HepG2 (cell line): ENCODE results near the gene CIROP. TPM values are rescaled to one million over a fixed set of nuclear protein-coding genes. Genes with fewer than 3 reads are reported as not detected.
A peak's percentile ranks its signal among the peaks of the same experiment; 100 is the strongest.

Experiments used
- ATAC-seq: fragments of 200-7000 bp; cut with Tn5 transposase; 3 replicates; pipeline ENCODE4 v1.9.1; 2020; ENCODE audit warnings: mild to moderate bottlenecking, moderate library complexity
- BruUV-seq: library from RNA; stranded (reverse); fragments of 400-500 nt; replicated peaks from 2 replicates; lab custom pipeline; 2021; lab: Mats Ljungman, UMichigan
- CTCF ChIA-PET: fragments of 300-600 bp; formaldehyde crosslinking; extraction: SDS; loops from one replicate; lab custom pipeline; 2021; ENCODE audit warnings: low total read pairs, inconsistent platforms, low intra/inter-chr PET ratio; lab: Yijun Ruan, JAX
- POLR2A ChIA-PET: fragments of 350-600 bp; sonication (Branson Sonifier 250); formaldehyde crosslinking; loops from one replicate; lab custom pipeline; 2020; ENCODE audit warnings: antibody characterized with exemption, inconsistent platforms; lab: Yijun Ruan, JAX
- DNase-seq: peaks from one replicate; pipeline ENCODE4 v3.0.0-alpha.2; 2015; ENCODE audit warnings: low spot score
- FAIRE-seq: peaks from 3 replicates; lab custom pipeline; 2011; peaks lifted over from hg19 to GRCh38; lab: Jason Lieb, UNC
- H2AFZ ChIP-seq: one replicate; pipeline ENCODE4 v1.6.1; 2011; ENCODE audit warnings: low read length, inconsistent platforms
- H3K27ac ChIP-seq: fragments of 300-600 bp; 3 replicates; pipeline ENCODE4 v1.8.0; 2011; ENCODE audit warnings: mixed run types, mild to moderate bottlenecking, mixed read lengths, low read length, inconsistent platforms; ENCODE audit not compliant: insufficient read depth; ENCODE audit errors: extremely low read length
- H3K27me3 ChIP-seq, 2 experiments: fragments of 200-600 bp in 1 of 2; 2 replicates in 1 of 2; 3 replicates in 1 of 2; pipeline versions ENCODE4 v1.6.0 to v1.8.0; 2011; ENCODE audit warnings: low read length in 2 of 2, mild to moderate bottlenecking in 2 of 2, moderate library complexity in 2 of 2, inconsistent platforms in 1 of 2; ENCODE audit not compliant: insufficient read depth in 2 of 2, control insufficient read depth in 1 of 2
- H3K36me3 ChIP-seq, 2 experiments: fragments of 200-600 bp in 1 of 2; replicated peaks in 1 of 2; 2 replicates in 1 of 2; 3 replicates in 1 of 2; pipeline versions ENCODE4 v1.5.1 to v1.8.0; 2011; ENCODE audit warnings: low read length in 2 of 2, inconsistent platforms in 1 of 2; ENCODE audit not compliant: insufficient read depth in 2 of 2, control insufficient read depth in 1 of 2
- H3K4me1 ChIP-seq: 2 replicates; pipeline ENCODE4 v1.5.1; 2012; ENCODE audit warnings: low read length, inconsistent platforms; ENCODE audit not compliant: insufficient read depth
- H3K4me2 ChIP-seq: 2 replicates; pipeline ENCODE4 v1.6.0; 2011; ENCODE audit warnings: low read depth, low read length, inconsistent platforms
- H3K4me3 ChIP-seq, 3 experiments: fragments of 200-600 bp in 1 of 3; sonication (generic), shearing (Covaris generic) in 1 of 3; replicated peaks in 1 of 3; 2 replicates each; pipeline ENCODE4 v1.5.1; 2011 to 2016; ENCODE audit warnings: low read length in 3 of 3, inconsistent platforms in 2 of 3, low read depth in 2 of 3, mild to moderate bottlenecking in 2 of 3, control low read depth in 1 of 3, mixed read lengths in 1 of 3; ENCODE audit not compliant: insufficient read depth in 1 of 3
- H3K79me2 ChIP-seq: one replicate; pipeline ENCODE4 v1.6.1; 2011; ENCODE audit warnings: low read length, inconsistent platforms; ENCODE audit not compliant: insufficient read depth
- H3K9ac ChIP-seq: 2 replicates; pipeline ENCODE4 v1.6.0; 2011; ENCODE audit warnings: mild to moderate bottlenecking, low read depth, low read length, inconsistent platforms; ENCODE audit not compliant: insufficient read depth
- H3K9me3 ChIP-seq: 2 replicates; pipeline ENCODE4 v1.5.1; 2012; ENCODE audit warnings: mild to moderate bottlenecking, low read length
- H4K20me1 ChIP-seq: 2 replicates; pipeline ENCODE4 v1.6.0; 2011; ENCODE audit warnings: inconsistent platforms, mild to moderate bottlenecking, low read length, moderate library complexity; ENCODE audit not compliant: insufficient read depth
- CHCHD3 ChIP-seq: sonication (generic); formaldehyde crosslinking; IDR thresholded peaks from 2 replicates; pipeline ENCODE4 v1.8.0; 2022; ENCODE audit warnings: mild to moderate bottlenecking, missing genetic modification reagents, moderate library complexity
- ERF ChIP-seq: IDR thresholded peaks from 2 replicates; pipeline ENCODE4 v1.6.1; 2018; ENCODE audit warnings: missing biosample characterization, missing genetic modification reagents
- MAFF ChIP-seq: IDR thresholded peaks from 2 replicates; pipeline ENCODE4 v1.6.1; 2011; ENCODE audit warnings: low read depth, low read length, improper control_type of control experiment
- MAFK ChIP-seq, 2 experiments: IDR thresholded peaks in 1 of 2; conservative IDR thresholded peaks in 1 of 2; 2 replicates each; pipeline ENCODE4 v1.6.1; 2011; ENCODE audit warnings: improper control_type of control experiment in 2 of 2, low read length in 2 of 2
- POGK ChIP-seq: sonication (generic); formaldehyde crosslinking; conservative IDR thresholded peaks from 2 replicates; pipeline ENCODE4 v1.8.0; 2022; ENCODE audit warnings: mild to moderate bottlenecking, moderate library complexity, missing genetic modification reagents
- ZBTB7A ChIP-seq: sonication (generic); formaldehyde crosslinking; IDR thresholded peaks from 2 replicates; pipeline ENCODE4 v1.8.0; 2022; ENCODE audit warnings: mild to moderate bottlenecking, missing genetic modification reagents
- ZNF510 ChIP-seq: sonication (generic); formaldehyde crosslinking; IDR thresholded peaks from 2 replicates; pipeline ENCODE4 v1.4.0; 2020; ENCODE audit warnings: low read depth, mild to moderate bottlenecking, missing genetic modification reagents
- WGBS: methylation state at CpG from one replicate; pipeline ENCODE4 v1.1.6; 2017; ENCODE audit warnings: low lambda C conversion rate; 5-methylcytosine and 5-hydroxymethylcytosine counted together
- in situ Hi-C: cut with HindIII; loops from 2 replicates; pipeline ENCODE4 v1.10.0; 2017; ENCODE audit warnings: low pct_unique_long_range_greater_than_20kb; ENCODE audit not compliant: extremely low pct_ligation_motif_present
- intact Hi-C: fragments of 100-400 bp; cut with micrococcal nuclease; formaldehyde crosslinking; loops from one replicate; pipeline ENCODE4 v1.10.0; 2022; ENCODE audit not compliant: unreplicated experiment
- polyA plus RNA-seq, 8 experiments: library from polyadenylated mRNA; depleted of rRNA in 3 of 8; stranded (reverse) in 7 of 8; unstranded in 1 of 8; fragments of >200 nt; fragmentation: Illumina TruSeq in 4 of 8; extraction: Trizol in 4 of 8; gene quantifications; 2 replicates each; pipeline versions ENCODE4 v1.2.1 to v1.2.3, GENCODE V29; 2011 to 2016; ENCODE audit warnings: low read depth in 4 of 8, missing spikeins in 1 of 8, mixed read lengths in 1 of 8; ENCODE audit not compliant: insufficient read depth in 1 of 8
- total RNA-seq, 5 experiments: library from RNA; depleted of rRNA; stranded (reverse); fragments of >200 nt; fragmentation: Illumina TruSeq; extraction: Trizol; gene quantifications; 2 replicates each; pipeline ENCODE4 v1.2.3, GENCODE V29; 2016; ENCODE audit warnings: low read depth in 1 of 5
- TF ChIP-seq, protein P1 (sequence below): sonication (generic); formaldehyde crosslinking; IDR thresholded peaks from 2 replicates; pipeline ENCODE4 v1.8.0; 2022; ENCODE audit warnings: missing genetic modification reagents, mild to moderate bottlenecking, inconsistent platforms, borderline replicate concordance

CIROP gene
- total and polyA plus RNA-seq, 2 of the 13 experiments (the other 11 are each of a cell fraction or from before 2014, with no cell fraction given): 0.07 TPM; not detected in 1

GRCh38 chr14:23089498-23090253 is 15.1 kb downstream of the CIROP start:
- H4K20me1 ChIP-seq: peaks cover 31% of the 10 kb centered on the region
- 97% methylated on average over 12 of the region's 12 CpGs for WGBS
- H3K9ac ChIP-seq: no peak overlapping the region
- no peak for ATAC-seq
- peak; percentile 90 to 92 for TF ChIP-seq MAFK (conservative IDR thresholded peaks at IDR 0.05 in 1 of 2, IDR thresholded peaks at IDR 0.05 in 1 of 2; ENCODE audit: low read length in 2 of 2)
- 0 out of 2 replicates have a peak, but pooled peaks have one; percentile 51 for TF ChIP-seq POGK (CRISPR knock-in tag)
- 0 out of 2 replicates have a peak, but pooled peaks have one; percentile 4 for TF ChIP-seq ZNF510 (CRISPR knock-in tag)
- TF ChIP-seq, protein P1, sequence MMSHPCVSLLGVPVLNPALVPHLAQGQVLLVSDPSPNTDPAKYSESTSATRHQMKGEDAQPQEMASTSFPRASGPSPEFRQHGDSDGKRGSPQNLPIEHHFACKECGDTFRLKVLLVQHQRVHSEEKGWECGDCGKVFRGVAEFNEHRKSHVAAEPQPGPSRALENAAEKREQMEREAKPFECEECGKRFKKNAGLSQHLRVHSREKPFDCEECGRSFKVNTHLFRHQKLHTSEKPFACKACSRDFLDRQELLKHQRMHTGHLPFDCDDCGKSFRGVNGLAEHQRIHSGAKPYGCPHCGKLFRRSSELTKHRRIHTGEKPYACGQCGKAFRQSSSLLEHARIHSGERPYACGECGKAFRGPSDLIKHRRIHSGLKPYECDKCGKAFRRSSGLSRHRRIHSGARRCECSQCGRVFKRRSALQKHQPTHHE (CRISPR knock-in tag): no peak
- TF ChIP-seq ZBTB7A (CRISPR knock-in tag): peak; percentile 36; the same call in 1 of the 2 replicates
- TF ChIP-seq CHCHD3 (CRISPR knock-in tag): 0 out of 2 replicates have a peak, but pooled peaks have one; percentile 26
- TF ChIP-seq ERF (CRISPR knock-in tag): no peak
- TF ChIP-seq MAFF: peak; percentile 83
- H3K4me2 ChIP-seq: no peak overlapping the region
- BruUV-seq: no TSS peak
- DNase-seq: no peak
- H3K27me3 ChIP-seq: no peaks in the 10 kb centered on the region; a peak in 1 of 5 replicates
- POLR2A ChIA-PET: interaction anchor here (3.1 kb wide), 1 partner anchor 17 kb away, joined by 11 read pairs; no protein-coding TSS in a partner anchor
- H3K79me2 ChIP-seq: peaks cover 49% of the 10 kb centered on the region
- H3K9me3 ChIP-seq: no peaks in the 10 kb centered on the region
- H3K4me1 ChIP-seq: peaks cover 21% of the 10 kb centered on the region
- CTCF ChIA-PET: no interaction called here
- no peak overlapping the region for H2AFZ ChIP-seq
- intact Hi-C loops: loop anchor here (10.0 kb wide), 1 partner anchor 1025 kb away; the partner anchor contains the start of genes DCAF11 and NRL
- H3K36me3 ChIP-seq: peaks cover 46 to 87% of the 10 kb centered on the region in 2 experiments
- FAIRE-seq: no peak
- in situ Hi-C loops: no loop called here
- no peak overlapping the region for H3K4me3 ChIP-seq
- H3K27ac ChIP-seq: no peak overlapping the region
